HG03097 (cell line): ENCODE measurements around the gene KHNYN.

ENCODE experiments used
- ATAC-seq: cut with Tn5 transposase; IDR thresholded peaks from one replicate; pipeline ENCODE4 v1.9.1; 2021; ENCODE audit not compliant: unreplicated experiment, low FRiP score

The KHNYN gene

DNA sequence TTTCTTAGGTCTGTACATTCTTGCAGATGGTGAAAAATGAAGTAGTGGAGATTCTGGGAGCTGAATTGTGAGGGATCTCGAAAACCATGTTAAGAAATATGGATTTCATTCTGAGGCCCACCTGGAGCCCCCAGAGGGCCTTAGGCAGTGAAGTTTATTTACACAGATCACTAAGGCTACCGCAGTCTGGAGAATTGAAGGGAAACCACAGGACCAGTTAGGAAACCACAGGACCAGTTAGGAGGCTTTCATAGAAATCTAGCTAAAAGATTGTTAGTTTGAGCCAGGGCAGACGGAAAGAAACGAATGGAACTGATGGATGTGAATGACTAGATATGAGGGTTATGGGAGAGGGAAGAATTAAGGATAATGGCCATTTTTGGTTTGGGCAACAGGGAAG is 7.5 kb upstream of the KHNYN start:
- no peak for ATAC-seq

DNA sequence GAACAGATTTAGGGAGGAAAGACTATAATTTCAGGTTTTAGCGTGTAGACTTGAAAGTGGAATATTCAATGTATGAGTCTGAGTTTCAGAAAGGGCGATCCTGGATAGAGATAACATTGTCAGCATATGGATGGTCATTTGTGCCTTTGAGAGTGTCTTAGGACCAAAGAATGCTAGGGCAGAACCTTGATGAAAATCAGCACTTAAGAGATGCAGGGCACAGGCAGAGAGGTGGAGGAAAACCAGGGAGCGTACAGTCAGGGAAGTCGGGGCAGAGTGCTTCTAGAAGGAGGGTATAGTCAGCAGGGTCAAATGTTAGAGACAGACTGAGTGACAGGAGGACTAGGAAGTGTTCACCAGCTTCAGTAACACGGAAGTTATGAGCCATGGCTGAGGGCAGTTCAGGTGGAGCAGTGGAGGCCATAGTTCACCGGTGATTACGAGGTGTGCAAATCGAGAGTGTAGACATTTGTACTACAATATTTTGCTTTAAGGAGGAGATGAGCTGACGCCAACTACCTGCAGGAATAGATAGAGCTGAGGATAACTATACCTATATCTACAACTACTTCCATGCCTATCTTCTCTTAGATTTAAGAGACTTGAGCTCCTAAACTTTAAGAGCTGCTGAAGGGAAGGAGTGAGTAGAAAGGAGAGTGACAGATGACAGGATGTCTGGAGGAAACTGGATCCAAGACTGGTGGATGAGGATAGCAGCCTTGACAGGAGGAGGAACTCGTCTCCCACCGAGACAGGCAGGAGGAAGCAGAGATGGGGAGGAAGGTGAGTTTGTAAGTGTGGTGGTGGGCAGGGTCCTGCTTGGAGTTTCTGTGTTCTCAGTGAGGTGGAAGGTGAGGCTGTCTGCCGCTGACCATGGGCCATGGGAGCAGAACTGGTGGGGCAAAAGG is 6.8 kb upstream of the KHNYN start:
- ATAC-seq = no peak

DNA sequence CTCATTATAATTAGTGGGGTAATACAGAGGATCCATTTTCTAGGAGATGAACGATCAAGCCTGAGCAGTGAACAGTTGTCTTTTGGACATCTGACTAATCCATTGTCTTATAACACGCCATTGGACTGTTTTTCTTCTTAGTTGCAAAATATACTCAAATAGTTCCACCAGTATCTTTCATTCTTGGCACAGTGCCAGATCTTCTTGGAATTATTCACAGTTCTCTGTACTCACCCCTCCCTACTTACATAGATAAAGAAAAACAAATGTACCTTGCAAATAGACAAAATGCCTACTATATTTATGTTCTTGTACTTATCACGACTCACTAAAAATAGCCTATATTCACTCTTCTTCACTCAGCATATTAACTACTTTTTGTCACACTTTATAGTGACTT is 4.0 kb upstream of the KHNYN start:
- no peak for ATAC-seq

DNA sequence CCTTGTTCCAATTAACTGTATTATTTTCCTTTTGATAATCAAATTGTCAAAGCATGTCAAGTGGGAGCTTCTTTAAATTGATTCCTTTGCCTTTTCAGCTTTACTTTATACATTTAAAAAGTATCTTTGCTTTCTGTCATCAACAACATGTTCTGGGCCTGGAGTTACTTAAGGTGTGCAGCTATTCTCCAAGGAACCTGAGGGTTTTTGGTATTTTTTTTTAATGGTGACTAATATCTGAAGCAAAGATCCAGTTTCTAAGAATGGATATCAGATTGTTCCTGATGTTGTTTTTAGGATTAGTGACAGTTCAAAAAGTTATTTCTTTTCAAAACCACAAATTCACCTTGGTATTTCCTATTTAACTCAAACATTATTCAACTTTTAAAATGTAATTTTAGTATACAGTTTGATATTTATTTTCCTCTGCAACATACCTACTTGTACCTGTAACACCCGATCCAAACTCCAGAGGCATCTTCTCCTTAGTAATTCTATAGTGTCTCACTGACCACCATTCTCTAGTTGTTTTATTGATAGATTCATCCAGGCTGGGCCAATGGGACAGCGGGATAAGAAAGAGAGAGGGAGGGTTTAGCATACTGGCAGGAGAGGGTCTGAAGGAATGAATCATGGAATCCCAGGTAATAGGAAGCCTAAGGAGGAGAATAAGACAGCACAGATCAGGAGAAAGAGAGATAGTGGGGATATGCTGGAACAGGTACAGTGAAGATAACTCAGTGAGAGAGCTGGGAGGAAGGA is 3.4 kb upstream of the KHNYN start:
- ATAC-seq = no peak

DNA sequence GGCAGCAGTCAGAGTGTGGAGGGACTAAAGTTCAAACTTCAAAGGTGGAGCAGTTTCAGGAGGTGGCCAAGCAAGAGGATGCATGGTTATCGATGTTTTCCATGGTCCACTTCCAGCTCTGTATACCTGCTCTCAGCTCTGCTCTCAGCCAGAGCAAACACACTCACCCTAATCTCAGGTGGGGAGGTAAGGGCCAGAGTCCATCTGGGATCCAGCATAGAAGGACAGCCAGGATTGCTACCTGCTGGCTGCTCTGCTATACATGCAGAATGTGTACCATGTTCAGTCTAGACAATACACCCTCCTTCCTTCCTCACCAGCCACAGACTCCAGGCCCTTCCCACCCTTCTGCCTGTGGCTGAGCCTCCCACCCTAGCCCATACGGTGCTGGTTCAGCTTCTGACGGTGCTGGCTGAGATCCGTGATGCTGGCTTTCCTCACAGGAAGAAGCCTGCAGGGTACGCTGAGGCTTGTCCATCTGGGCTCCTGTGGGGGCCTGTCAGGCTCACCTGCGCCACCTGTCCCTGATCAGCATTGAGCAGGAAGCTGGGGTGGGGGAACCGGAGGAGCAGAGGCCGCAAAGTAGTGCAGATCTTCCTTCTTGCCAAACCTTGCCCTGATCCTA is 2.7 kb upstream of the KHNYN start:
- no peak for ATAC-seq

DNA sequence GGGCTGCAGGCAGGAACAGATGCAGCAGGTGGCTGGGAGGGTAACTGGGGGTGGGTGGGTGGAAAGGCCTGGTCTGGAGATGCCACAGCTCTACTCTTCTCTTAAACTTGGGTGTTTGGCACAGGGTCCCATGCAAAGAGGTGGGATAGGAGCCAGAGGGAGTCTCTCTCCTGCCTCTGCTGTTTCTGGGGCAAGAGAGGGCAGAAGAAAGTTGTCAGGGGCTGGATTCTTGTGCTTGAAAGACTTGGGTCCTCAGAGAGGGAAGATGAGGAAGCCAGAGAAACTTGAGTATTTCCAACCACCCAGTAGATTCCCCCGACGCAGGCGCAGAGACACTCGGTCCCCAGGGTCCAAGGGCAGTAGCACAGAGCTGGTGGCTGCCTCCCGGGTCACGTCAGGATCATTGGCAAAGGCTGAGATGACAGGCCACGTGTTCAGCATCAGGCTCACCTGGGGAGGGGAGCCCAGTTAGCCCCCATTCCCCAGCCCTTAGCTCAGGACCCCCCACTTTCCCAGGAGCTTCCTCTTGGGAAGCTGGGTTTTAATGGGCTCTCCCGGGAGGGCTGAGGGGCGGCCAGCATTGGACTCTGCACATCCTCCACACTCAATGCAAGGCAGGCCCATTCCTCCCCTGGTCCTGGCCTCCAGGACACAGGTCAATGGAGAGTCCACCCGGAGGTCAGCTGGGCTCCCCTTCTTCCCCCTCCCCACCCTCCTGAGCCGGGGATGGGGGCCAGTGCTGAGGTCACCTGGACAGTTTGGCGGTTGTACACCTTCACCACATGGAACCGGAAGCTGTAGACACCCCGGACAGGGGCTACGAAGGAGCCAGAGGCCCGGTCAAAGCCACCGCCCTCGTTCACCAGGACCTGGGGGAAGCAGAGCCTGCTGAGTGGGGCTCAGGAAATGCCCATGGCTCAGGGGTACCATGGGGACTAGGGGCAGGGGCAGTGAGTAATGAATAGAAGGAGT is 1.9 kb upstream of the KHNYN start:
- ATAC-seq = no peak

DNA sequence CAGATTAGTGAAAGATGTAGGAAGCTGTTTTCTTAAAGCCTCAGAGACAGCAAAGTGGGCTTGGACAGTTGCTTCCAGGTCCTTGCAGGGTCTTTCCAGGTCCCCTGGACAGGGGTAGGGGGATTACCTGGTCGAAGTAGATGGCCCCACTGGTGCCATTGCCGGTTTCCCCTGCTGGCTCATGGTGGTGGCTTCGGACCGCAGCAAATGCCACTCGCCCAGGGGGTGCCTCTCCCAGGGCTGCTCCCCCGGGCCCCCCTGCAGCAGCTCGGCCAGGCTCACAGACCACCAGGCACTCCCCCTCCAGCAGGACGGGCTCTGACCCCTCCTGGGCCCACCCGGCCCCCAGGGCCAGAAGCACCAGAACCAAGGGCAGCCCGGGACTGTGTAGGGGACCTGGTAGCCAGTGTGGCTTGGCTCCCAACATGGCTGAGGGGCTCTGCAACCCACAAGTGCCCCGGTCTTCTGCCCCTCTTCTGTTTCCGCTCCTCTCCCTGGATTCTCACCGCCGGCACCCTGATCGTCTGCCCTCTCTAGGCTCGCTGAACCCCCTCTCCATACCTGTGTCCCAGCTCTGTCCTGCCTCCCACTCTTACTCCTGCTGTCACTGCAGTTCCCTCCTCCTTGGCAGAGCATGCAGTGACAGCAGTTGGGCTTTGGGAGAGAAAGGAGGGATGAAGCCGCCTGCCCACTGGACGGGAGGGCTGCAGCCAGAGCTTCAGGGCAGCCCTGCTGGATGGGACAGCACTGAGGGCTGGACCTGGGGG is 943 bp upstream of the KHNYN start:
- no peak for ATAC-seq

DNA sequence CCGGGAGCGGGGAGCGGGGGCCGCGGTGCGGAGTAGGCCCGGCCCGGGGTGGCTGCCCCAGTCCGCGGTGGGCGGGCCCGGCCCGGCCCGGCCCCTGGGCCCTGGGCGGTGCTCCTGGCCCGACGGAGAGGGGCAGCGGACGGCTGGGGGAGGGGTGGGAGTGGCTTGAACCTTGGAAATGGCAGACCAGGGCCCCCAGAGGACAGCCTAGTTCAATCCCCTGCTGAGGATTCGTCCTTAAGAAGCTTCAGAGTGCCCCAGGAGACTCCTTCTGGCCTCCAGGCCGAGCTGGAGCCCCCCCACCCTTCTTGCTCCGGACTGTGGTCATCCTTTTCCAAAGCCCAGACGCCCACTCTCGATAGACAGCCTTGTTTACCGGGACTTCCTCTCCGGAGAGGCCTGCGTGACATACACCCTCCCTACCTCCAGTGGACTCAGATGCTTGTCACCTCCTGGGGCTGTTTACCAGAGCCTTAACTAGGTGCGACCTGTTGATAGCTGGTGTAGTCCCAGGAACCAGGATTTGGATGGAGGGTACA is 458 bp downstream of the KHNYN start:
- peak; percentile 38 for ATAC-seq

DNA sequence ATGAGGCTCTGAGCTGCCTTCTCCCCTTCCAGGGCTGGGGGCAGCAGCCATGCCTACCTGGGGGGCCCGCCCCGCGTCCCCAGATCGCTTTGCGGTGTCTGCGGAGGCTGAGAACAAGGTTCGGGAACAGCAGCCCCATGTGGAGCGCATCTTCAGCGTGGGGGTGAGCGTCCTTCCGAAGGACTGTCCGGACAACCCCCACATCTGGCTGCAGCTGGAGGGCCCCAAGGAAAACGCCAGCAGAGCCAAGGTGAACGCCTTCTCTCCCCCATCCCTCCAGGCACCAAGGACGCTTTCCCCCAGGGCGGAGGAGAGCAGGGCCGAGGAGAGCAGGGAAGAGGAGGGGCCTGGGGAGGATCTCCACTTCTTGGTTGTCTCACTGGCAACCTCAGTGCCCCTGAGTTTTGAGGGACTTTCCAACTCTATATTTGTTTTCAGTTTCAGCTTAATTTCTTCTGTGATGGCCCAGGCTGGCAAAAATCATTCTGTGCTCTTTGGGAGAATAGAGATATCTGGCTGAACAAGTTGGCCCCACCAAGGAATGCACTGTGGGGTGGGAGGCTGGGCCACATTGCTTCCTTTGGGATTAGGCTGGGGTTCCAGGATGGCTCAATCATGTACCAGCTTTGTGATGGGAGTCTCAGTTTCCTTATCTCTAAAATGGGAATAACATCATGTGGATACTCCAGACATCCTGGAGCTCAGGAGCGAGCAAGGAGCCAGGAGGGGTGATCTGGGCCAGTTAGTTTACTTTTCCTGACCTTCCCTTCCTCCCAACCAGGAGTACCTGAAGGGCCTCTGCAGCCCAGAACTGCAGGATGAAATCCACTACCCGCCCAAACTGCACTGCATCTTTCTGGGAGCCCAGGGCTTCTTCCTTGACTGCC is 1.2 kb downstream of the KHNYN start:
- peak; percentile 33 for ATAC-seq

DNA sequence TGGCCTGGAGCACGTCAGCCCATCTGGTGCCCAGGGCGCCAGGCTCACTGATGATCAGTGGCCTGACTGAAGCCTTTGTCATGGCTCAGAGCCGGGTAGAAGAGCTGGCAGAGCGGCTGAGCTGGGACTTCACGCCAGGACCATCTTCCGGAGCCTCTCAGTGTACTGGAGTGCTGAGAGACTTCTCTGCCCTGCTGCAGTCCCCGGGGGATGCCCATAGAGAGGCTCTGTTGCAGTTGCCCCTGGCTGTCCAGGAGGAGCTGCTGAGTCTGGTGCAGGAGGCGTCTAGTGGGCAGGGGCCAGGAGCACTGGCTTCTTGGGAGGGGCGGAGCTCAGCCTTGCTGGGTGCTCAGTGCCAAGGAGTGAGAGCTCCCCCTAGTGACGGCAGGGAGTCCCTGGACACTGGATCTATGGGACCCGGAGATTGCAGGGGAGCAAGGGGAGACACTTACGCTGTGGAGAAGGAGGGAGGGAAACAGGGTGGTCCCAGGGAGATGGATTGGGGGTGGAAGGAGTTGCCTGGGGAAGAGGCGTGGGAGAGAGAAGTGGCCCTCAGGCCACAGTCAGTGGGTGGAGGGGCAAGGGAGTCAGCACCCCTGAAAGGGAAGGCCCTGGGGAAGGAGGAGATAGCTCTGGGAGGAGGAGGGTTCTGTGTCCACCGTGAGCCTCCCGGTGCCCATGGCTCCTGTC is 2.0 kb downstream of the KHNYN start:
- peak; percentile 49 for ATAC-seq

DNA sequence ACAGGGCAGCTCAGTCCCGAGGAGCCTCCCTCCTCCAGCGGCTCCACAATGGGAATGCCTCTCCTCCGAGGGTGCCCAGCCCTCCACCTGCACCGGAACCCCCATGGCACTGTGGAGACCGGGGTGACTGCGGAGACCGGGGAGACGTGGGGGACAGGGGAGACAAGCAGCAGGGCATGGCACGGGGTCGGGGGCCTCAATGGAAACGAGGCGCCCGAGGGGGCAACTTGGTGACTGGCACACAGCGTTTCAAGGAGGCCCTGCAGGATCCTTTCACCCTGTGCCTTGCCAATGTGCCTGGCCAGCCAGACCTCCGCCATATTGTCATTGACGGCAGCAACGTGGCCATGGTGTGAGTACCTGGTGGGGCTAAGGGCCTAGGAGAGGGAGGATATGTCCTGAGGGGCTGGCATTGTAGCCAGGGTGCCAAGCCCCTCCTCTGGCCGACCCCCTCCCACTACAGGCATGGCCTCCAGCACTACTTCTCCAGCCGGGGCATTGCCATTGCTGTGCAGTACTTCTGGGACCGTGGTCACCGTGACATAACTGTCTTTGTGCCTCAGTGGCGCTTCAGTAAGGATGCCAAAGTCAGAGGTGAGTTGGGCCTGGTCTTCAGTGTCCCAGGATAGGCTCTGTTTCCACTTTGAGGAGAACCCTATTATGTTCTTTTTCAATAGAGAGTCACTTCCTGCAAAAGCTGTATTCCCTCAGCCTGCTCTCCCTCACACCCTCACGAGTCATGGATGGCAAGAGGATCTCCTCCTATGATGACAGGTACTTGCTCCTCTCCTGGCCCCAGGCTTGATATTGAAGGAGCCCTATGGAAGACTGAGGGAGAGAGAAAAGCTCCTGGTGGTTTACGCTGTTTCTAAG is 2.7 kb downstream of the KHNYN start:
- no peak for ATAC-seq

DNA sequence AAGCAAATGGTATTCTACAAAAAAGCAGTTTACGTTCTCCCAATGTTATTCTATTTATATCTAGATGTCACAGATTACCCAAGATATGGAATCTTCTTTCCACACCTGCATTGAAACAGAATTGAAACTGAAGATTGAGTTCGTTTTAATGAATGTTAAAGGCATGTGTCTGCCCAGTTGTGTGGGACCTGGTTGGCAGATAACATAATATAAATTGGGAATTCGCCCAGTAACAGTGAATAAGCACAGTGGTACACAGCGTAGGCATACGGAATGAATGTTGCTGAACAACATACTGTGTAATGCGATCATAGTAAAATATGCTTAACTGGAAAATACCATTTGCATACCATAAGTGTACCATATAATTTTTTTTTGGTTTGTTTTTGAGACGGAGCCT is 4.3 kb downstream of the KHNYN start:
- ATAC-seq = no peak

DNA sequence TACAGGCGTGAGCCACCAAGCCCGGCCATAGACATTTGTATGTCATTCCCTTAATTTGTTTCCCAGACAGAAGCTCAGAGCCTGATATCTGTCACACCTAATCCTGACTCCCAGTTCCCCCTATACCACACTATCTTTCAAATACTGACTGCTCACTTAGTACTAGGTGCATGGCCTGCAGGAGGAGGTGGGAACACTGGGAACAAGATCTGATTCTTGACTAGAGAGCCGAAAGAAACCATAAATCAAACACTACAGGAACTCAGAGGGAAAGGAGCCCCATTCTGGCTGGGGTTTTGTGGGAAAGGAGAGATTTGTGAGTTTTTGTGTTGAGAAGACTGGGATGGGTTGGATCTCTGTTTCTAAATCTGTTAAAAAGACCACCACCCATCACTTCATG is 4.9 kb downstream of the KHNYN start:
- ATAC-seq = no peak

DNA sequence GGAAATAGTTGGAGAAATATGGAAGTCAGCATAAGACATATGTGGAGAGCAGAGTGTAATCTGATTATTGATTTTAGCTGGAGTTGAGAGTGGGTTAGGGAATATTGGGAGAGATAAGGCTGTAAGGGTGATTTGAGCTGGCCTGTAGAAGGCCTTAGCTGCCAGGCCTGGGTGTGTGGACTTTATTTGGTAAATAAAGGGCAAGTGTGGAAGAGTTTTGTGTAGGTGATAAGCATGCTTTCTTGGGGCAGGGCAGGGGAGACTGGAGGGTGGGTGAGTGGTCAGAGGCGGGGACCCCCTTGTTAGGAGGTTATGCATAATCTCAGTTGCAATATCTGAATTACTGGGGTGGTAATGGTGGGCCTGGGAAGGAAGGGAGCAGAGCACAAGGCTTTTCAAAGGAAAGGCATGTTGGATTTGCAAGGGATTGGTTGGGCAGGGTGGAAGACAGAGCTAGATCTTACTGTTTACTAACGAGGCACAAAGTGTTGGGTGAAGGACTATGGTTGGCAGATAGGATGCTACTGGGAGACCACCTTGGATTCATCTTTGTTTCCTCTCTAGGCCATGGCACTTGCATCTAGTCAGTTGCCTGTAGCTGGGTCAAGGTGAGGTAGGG is 5.5 kb downstream of the KHNYN start:
- no peak for ATAC-seq

DNA sequence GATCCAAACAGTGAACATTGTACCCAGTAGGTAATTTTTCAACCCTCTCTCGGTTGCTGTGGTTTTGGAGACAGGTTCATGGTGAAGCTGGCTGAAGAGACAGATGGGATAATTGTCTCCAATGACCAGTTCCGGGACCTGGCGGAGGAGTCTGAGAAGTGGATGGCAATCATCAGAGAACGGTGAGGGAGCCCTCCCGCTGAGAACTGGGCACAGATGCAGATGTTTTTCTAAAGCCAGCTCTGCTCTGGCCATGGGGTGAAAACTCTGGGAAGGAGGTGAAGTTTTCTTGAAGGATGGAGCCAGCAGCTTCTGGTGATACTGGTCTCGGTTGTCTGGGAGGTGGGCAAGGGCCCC is 6.2 kb downstream of the KHNYN start:
- no peak for ATAC-seq

DNA sequence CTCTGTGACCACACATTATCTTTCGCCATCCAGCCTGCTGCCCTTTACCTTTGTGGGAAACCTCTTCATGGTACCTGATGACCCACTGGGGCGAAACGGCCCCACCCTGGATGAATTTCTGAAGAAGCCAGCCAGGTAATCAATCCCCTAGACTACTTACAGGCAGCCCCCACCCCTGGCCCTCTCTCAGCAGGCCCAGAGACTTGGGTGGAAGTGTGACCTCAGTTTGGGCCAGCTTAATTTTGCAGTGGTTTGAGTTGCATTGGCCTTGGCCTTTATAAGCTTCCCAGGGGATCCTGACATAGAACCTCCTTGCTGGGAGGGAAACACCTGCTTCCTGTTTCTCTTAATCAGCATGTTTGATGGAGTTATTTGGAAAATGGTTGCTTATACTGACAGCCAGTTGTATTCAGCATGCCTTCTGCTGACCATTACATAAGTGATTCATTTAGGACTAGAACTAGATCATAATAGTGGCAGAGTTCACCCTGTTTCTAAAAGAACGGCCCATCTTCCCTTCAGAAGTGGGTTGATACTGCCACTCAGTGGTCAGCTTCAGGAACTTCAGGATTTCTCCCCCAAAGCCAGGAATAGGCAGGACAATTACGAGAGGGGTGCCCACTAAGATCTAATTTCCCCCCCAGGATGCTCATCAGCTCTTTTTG is 6.7 kb downstream of the KHNYN start:
- no peak for ATAC-seq
